Neuron (in vitro differentiated cells): ENCODE data around the gene IFNGR2.

ENCODE experiments used
- H2AFZ ChIP-seq: one replicate; pipeline ENCODE4 v1.6.1; 2013; ENCODE audit warnings: low read depth, mild to moderate bottlenecking, inconsistent platforms, low read length, moderate library complexity
- H3K27me3 ChIP-seq: one replicate; pipeline ENCODE4 v1.6.1; 2013; ENCODE audit warnings: low read length; ENCODE audit not compliant: insufficient read depth
- H3K36me3 ChIP-seq: one replicate; pipeline ENCODE4 v1.6.1; 2013; ENCODE audit warnings: low read length; ENCODE audit not compliant: insufficient read depth
- H3K4me1 ChIP-seq: one replicate; pipeline ENCODE4 v1.6.1; 2013; ENCODE audit warnings: low read length; ENCODE audit not compliant: insufficient read depth
- H3K4me3 ChIP-seq: 2 replicates; pipeline ENCODE4 v1.5.1; 2013; ENCODE audit warnings: mild to moderate bottlenecking, low read length, moderate library complexity
- H3K9me3 ChIP-seq: one replicate; pipeline ENCODE4 v1.6.1; 2013; ENCODE audit warnings: low read length

Gene IFNGR2

DNA sequence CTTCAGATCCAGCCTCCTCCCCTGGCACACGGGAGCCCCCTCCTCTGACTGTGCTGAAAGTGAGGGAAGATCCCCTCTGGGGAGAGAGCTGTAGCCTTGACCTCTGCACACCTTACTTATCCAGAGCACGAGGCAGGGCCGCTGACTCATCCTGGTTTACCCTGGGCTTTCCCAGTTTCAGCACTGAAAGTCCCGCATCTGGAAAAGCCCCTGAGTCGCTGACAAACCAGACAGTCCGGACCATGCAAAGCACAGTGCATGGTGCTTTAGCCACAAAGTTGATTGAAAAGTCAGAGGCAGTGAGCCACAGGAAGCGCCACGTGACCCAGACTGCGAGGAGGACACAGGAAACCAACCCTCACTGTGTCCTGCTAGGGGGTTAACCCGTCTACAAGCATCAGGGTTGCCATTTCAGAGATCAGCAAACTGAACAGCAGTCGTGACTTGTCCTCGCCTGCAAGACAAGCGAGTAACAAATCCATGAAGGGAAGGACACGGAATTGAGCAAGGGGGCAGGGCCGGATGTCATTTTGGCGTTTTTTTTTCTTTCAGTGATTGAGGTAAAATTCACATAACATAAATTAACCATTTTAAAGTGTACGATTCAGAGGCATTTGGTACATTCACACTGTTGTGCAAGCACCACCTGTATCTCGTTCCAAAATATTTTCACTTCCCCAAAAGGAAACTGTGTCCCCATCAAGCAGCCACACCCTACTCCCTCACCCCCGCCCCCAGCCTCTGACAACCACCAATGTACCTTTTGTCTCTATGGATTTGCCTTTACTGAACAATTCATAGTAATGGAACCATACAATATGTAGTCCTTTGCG lies 19.9 kb upstream of the IFNGR2 start:
- peaks cover 2% of the 10 kb centered on the region for H3K4me1 ChIP-seq
- no peak overlapping the region for H3K4me3 ChIP-seq
- no peaks in the 10 kb centered on the region for H3K9me3 ChIP-seq

DNA sequence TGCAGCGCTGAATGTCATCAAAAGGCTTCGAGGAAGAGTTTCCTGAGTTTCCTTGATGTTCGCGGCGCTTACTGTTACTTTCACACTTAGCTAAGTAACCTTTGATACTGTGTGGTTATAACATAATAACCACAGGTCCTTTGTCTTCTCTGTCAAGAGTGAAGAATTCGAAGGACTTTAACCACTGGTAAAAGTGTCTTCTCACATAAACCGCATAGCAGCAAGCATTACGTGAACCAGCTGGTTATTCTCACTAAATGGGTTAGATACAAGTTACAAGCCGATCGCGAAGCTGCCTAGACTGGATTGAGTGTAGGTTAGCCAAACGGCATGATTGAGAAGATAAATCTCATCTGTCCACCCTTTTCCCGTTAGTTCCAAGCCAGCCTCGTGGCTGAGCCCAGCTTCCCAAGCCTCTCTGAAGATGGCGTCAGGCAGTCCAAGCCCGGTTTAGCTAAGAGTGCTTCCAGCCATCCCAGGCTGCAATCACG lies 18.3 kb upstream of the IFNGR2 start:
- no peaks in the 10 kb centered on the region for H3K36me3 ChIP-seq

More for the DNA sequence above, 19.9 kb upstream of the IFNGR2 start:
- H3K27me3 ChIP-seq = no peaks in the 10 kb centered on the region
- no peaks in the 10 kb centered on the region for H3K36me3 ChIP-seq
- no peak overlapping the region for H2AFZ ChIP-seq

DNA sequence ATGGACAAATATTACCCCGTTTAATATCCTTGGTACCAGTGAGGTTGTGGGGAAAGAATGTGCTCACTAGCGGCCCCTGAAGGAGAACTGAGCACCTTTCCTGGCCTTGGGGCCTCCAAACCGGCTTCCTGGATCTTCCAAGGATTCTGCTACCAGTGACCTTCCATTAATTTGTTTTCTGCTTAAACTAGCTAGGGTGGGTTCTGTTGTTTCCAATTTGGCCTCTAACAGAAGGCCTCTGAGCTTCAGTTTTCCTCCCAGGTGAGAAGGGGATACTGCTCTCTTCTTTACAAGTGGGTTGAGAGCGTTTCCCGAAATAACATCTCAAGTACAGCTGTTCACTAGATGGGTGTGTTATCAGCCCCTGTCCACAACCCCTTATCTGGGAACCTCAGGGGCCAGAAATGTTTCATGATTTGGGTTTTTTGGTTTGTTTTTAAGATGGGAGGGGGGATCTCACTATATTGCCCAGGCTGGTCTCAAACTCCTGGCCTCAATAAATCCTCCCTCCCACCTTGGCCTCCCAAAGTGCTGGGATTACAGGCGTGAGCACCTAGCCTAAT lies 16.9 kb upstream of the IFNGR2 start:
- Histone ChIP-seq H3K9me3 (no peaks in the 10 kb centered on the region), H3K36me3 (no peaks in the 10 kb centered on the region), H3K4me1 (peaks cover 2% of the 10 kb centered on the region)

More for the DNA sequence above, 18.3 kb upstream of the IFNGR2 start:
- Histone ChIP-seq H3K4me3 (no peak overlapping the region), H3K9me3 (no peaks in the 10 kb centered on the region), H3K4me1 (peaks cover 2% of the 10 kb centered on the region), H2AFZ (no peak overlapping the region), H3K27me3 (no peaks in the 10 kb centered on the region)

DNA sequence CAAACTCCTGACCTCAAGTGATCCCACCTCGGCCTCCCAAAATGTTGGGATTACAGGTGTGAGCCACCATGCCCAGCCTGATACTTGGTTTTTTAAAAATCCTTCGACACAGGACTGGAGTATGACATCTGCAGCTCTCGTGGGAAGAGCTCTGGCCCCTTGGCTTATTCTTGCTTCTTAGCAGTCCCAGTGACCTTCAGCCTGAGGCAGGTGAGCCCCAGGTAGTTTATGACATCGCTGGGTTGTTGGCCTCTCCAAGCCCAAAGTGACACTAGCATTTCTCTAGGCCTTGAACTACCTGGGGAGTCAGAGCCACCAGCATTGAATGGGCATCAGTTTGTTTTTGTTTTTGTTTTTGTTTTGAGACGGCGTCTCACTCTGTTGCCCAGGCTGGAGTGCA lies 15.9 kb upstream of the IFNGR2 start:
- Histone ChIP-seq H3K4me1 (peaks cover 2% of the 10 kb centered on the region), H3K27me3 (no peaks in the 10 kb centered on the region), H3K36me3 (no peaks in the 10 kb centered on the region), H3K4me3 (no peak overlapping the region), H2AFZ (no peak overlapping the region), H3K9me3 (no peaks in the 10 kb centered on the region)

More for the DNA sequence above, 16.9 kb upstream of the IFNGR2 start:
- Histone ChIP-seq H2AFZ (no peak overlapping the region), H3K4me3 (no peak overlapping the region), H3K27me3 (no peaks in the 10 kb centered on the region)

DNA sequence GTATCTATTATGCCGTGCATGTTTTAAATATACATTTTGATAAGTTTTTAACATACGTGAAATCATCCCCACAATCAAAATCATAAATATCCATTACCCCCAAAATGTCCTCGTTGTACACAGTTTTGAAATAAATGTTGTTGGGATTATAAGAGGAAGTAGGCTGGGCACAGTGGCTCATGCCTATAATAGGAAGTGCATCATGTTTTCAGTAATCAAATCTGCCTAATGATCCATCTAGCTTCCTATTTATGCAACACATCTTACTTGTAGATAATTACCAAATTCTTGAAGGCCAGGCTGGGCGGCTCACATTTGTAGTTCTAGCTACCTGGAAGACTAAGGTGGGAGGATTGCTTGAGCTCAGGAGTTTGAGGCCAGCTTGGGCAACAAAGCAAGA lies 15.0 kb upstream of the IFNGR2 start:
- Histone ChIP-seq H3K36me3 (no peaks in the 10 kb centered on the region), H3K9me3 (no peaks in the 10 kb centered on the region), H3K4me3 (no peak overlapping the region)

DNA sequence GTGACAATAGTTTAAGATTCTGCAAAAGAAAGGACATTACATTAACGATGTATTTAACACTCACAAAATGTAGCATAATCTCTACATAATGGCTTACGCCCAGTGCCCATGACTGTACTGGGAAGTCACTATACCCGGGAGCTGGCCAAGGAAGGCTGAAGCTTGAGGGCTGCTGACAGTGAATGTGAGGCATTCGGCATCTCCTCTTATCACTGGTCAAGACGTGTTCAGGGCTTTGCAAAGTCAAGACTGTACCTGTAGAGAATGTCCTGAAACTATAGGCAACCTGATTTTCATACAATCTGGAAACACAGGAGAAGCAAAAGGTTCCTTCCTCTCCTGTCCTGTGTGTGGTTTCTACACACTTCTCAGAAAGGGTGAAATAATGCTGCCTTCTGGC lies 12.7 kb upstream of the IFNGR2 start:
- Histone ChIP-seq H3K27me3 (no peaks in the 10 kb centered on the region), H3K36me3 (no peaks in the 10 kb centered on the region), H3K9me3 (no peaks in the 10 kb centered on the region), H3K4me3 (no peak overlapping the region), H2AFZ (no peak overlapping the region), H3K4me1 (peaks cover under 1% of the 10 kb centered on the region)

More for the DNA sequence above, 15.0 kb upstream of the IFNGR2 start:
- Histone ChIP-seq H3K4me1 (no peaks in the 10 kb centered on the region), H2AFZ (no peak overlapping the region), H3K27me3 (no peaks in the 10 kb centered on the region)

DNA sequence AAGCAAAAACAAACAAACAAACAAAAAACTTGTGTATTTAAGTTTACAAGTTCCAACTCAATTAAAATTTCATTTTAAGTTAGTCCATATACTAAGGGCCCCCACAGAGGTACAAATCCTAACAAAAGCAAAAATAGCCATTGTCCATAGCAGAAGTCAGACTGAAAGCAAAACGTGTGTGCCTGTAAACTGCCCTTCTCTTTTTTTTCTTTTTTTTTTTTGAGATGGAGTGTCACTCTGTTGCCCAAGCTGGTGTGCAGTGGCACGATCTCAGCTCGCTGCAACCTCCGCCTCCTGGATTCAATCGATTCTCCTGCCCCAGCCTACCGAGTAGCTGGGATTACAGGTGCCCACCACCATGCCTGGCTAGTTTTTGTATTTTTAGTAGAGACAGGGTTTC lies 11.6 kb upstream of the IFNGR2 start:
- Histone ChIP-seq H3K4me1 (peaks cover 7% of the 10 kb centered on the region), H3K27me3 (no peaks in the 10 kb centered on the region), H3K4me3 (no peak overlapping the region), H3K36me3 (no peaks in the 10 kb centered on the region), H3K9me3 (no peaks in the 10 kb centered on the region), H2AFZ (no peak overlapping the region)

DNA sequence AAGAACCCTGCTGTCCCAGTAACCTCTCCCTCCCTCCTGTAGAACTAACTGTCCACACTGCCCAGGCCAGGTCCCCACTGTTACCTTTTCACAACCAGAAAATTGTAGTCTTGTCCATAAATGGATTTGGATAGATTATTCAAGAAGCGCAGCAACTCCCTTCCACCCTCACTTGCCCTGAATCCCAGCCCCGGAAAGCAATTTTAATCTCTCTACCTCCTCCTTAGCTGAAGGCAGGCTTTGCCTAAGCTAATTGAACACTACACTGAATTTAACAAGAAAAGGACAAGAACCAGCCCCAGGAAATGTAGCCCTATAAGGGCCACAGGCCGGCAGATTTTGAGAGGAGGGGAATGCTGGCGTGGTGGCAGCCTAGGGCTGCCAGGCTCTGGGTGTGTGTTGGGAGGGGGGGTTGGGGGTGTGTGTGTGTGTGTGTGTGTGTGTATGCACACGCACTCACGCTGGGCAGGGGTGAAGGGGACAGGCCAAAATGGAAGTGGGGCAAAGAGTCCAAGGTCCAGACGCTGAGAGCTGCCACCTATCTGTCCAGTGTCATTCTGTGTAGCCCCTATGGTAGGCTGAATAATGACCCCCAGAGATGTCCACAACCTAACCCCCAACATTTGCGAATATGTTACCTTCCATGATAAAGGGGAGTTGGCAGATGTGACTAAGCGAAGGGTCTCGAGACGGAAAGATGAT lies 10.8 kb upstream of the IFNGR2 start:
- H3K27me3 ChIP-seq = no peaks in the 10 kb centered on the region
- no peak overlapping the region for H3K4me3 ChIP-seq
- peaks cover 7% of the 10 kb centered on the region for H3K4me1 ChIP-seq

DNA sequence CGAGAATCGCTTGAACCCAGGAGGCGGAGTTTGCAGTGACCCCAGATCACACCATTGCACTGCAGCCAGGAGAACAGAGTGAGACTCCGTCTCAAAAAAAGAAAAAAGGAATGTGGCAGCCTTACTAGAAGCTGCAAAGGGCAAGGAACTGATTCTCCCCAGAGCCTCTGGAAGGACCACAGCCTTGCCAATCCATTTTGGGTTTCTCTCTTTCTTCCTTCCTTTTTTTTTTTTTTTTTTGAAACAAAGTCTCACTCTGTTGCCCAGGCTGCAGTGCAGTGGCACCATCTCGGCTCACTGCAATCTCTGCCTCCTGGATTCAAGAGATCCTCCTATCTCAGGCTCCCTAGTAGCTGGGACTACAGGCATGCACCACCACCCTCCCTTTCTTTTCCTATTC lies 9.9 kb upstream of the IFNGR2 start:
- Histone ChIP-seq H3K36me3 (no peaks in the 10 kb centered on the region), H3K4me1 (peaks cover 7% of the 10 kb centered on the region), H3K4me3 (no peak overlapping the region), H3K27me3 (no peaks in the 10 kb centered on the region), H2AFZ (no peak overlapping the region), H3K9me3 (no peaks in the 10 kb centered on the region)

More for the DNA sequence above, 10.8 kb upstream of the IFNGR2 start:
- no peak overlapping the region for H2AFZ ChIP-seq
- no peaks in the 10 kb centered on the region for H3K36me3 ChIP-seq
- H3K9me3 ChIP-seq = no peaks in the 10 kb centered on the region

DNA sequence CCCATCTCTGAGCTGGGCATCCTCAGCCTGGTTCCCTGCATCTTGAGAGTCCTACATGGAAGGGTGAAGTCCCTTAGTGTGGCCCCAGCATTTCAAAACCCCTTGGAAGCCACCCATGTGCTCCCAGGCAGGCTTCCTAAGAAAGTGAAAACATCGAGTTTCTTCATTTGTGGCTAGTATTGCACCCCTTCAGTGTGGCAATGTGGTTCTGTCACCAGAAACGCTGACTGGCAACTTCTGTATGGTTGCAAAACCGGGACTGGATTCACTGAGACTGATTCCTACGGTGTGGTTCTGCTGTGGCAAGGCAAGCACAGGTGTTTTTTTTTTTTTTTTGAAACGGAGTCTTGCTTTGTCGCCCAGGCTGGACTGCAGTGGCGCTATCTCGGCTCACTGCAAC lies 9.0 kb upstream of the IFNGR2 start:
- peaks cover 7% of the 10 kb centered on the region for H3K4me1 ChIP-seq
- no peaks in the 10 kb centered on the region for H3K27me3 ChIP-seq
- no peak overlapping the region for H3K4me3 ChIP-seq
- H3K9me3 ChIP-seq = no peaks in the 10 kb centered on the region
- H2AFZ ChIP-seq = no peak overlapping the region
- no peaks in the 10 kb centered on the region for H3K36me3 ChIP-seq

DNA sequence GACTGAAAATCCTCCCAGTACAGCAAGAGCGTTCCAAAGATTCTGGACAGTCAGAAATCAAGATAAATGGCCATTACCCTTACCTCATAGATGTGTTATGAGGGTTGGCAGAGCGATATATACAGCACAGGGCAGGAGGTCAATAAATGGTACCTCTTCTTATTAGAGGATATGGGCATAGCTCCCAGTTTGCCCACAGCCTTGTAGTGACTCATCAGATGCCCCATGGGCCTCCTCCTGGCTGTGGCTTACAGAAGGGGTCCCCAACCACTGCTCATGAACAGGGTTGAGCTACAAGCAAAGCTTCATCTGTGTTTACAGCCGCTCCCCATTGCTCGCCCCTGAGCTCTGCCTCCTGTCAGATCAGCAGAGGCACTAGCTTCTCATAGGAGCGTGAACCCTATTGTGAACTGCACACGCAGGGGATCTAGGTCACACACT lies 7.3 kb upstream of the IFNGR2 start:
- Histone ChIP-seq H2AFZ (no peak overlapping the region), H3K4me3 (no peak overlapping the region), H3K27me3 (no peaks in the 10 kb centered on the region), H3K9me3 (no peaks in the 10 kb centered on the region), H3K4me1 (peaks cover 7% of the 10 kb centered on the region), H3K36me3 (no peaks in the 10 kb centered on the region)

DNA sequence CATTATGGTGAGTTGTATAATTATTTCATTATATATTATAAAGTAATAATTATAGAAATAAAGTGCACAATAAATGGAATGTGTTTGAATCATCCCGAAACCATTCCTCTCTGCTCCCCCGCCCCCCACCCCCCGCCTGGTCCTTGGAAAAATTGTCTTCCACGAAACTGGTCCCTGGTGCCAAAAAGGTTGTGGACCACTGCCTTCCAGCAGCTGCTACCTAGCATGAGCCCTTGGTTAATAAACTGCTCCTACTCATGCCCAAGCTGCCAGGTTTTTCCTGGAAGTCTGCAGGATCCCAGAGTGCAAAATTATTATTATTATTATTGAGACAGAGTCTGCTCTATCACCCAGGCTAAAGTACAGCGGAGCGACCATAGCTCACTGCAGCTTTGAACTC lies 6.8 kb upstream of the IFNGR2 start:
- H3K9me3 ChIP-seq = no peaks in the 10 kb centered on the region
- H3K27me3 ChIP-seq = no peaks in the 10 kb centered on the region
- no peaks in the 10 kb centered on the region for H3K36me3 ChIP-seq
- no peak overlapping the region for H2AFZ ChIP-seq
- peaks cover 7% of the 10 kb centered on the region for H3K4me1 ChIP-seq
- no peak overlapping the region for H3K4me3 ChIP-seq

DNA sequence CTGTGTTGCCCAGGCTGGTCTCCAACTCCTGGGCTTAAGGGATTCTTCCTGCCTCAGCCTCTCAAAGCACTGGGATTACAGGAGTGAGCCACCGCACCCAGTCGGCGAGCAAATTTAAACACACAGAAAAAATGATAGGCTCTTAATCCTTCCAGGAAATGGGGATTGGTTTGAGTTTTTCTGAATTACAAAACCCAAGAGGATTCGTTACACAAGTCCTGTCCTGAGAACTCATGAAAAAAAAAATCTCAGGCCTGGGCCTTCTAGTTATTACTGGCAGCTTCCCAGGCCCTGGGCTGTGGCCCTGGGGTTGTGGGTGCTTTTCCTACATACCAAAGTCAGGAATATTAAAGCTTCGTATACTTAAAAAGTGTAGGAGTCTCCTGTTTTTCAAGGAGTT lies 6.3 kb upstream of the IFNGR2 start:
- no peaks in the 10 kb centered on the region for H3K36me3 ChIP-seq
- H2AFZ ChIP-seq = no peak overlapping the region
- H3K9me3 ChIP-seq = no peaks in the 10 kb centered on the region
- no peaks in the 10 kb centered on the region for H3K27me3 ChIP-seq
- no peak overlapping the region for H3K4me3 ChIP-seq
- peaks cover 7% of the 10 kb centered on the region for H3K4me1 ChIP-seq
